HPDE6-E6E7 (cell line): ENCODE measurements around the gene ZNF281.
"Not testable (repeated sequence)": the region's sequence is repeated elsewhere in the genome, so short reads cannot be mapped to it uniquely, and the experiment has no call there.

ENCODE experiments used
- DNase-seq: peaks from one replicate; pipeline ENCODE4 v3.0.0; 2011; ENCODE audit warnings: missing footprints; ENCODE audit errors: extremely low spot score

The ZNF281 gene

DNA sequence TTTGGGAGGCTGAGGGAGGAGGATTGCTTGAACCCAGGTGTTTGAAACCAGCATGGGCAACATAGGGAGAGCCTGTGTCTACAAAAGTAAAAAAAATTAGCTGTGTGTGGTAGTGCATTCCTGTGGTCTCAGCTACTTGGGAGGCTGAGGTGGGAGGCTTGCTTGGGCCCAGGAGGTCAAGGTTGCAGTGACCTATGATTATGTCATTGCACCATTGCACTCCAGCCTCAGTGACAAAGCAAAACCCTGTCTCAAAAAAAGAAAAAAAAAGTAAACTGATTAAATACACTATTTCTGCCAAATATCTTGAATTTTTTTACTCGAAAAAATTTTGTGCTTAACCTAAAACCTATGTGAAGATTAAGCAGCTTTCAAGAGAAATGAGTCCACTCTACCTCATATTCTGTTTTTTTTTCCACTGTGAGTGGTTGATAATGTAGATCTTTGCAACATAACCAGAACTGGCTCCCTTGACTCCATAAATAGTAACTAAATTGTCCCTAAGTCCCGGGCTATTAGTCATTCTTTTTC is 19.4 kb upstream of the ZNF281 start:
- DNase-seq, result no peak

DNA sequence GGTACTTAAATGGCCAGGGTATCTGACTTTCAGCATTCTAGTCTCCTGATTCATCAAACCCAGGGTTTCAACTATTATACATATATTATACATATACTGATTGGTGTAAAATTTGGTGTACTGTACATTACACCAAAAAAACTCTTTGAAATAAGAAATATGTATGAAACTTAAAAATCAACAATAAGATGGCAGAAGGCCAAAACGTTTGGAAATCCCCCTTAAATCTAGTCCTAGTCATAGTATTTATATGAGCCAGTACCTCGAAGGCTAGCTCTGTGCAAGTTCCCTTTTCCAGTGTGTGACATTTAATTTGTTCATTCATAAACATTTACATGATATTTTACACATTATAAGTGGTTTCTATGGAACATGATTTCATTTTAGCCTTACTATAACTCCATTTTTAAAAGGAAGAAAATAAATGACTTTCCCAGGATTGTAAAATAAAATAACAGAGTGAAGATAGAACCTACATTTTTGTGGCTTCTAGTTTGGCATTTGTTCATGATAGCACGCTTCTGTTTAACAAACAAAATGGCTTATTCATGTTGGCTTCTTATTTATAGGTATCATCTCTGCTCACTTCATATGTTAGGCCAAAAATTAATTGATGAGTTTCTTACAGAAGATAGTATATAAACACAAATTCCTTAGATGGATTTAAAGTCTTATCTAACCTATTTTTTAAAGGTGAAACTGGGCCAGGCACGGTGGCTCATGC is 18.8 kb upstream of the ZNF281 start:
- no peak for DNase-seq

DNA sequence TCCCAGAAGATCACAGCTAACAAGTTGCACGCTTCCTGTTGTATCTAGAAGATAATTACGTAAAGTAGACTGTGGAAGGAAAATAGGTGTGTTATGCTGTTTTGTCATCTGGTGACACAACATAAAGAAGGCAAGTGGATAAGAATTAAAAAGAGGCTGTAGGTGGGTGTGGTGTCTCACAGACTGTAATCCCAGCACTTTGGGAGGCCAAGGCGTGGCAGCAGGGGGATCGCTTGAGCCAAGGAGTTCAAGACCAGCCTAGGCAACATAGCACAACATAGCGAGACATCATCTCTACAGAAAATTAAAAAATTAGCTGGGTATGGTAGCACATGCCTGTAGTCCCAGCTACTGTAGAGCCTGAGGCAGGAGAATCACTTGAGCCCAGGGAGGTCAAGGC is 17.9 kb upstream of the ZNF281 start:
- no peak for DNase-seq

DNA sequence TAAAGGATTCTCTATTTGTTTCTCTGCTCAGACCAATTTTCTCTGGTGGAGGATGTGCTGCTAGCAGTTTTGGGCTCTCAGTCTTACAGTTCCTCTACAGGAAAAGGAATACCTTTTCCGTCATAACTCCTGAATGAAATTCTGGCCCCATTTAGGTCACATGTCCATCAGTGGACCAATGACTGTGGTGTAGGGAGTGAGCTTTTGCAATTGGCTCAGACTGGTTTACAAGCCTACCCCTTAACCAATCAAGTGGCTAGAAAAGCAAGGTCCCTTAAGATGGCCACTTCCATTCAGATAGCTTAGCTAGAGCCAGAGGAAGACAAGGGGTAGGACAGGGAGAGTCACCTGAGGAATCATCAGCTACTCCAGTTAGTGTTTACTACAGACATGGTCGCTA is 16.4 kb upstream of the ZNF281 start:
- no peak for DNase-seq

DNA sequence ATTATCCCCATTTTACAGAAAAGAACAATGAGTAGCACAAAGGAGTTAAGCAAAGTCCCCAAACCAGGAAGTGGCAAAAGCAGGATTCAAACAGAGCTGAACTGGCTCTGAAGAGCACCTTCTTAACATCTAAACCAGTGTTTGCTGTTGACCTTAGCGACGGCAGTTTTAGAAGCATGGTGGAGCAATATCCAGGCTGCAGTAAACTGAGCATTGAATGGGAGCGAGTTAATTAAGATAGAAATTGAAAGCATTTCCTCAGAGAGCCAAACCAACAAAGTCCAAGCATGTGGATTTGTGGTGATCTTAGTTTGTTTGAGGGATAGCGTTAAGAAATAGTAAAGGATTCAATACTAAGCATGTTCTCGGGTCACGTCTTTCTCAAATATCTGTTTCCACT is 13.4 kb upstream of the ZNF281 start:
- DNase-seq, result no peak

DNA sequence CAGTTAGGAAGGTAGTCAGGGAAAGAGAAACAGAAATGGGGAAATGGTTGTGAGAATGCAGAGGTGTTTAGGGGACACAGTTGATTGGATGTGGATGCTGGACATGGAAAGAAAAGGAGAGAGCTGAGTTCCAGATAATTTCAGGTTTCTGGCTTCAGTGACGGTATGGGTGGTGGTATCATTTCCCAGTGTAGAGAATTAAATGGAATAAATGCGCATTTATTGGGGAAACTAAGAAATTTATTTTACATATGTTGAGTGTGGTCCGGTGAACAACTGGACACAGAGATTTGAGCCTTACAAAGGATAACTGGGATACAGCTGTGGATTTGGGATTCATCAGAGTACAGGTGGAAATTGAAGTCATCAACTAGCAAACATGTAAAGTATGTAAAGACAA is 12.4 kb upstream of the ZNF281 start:
- no peak for DNase-seq

DNA sequence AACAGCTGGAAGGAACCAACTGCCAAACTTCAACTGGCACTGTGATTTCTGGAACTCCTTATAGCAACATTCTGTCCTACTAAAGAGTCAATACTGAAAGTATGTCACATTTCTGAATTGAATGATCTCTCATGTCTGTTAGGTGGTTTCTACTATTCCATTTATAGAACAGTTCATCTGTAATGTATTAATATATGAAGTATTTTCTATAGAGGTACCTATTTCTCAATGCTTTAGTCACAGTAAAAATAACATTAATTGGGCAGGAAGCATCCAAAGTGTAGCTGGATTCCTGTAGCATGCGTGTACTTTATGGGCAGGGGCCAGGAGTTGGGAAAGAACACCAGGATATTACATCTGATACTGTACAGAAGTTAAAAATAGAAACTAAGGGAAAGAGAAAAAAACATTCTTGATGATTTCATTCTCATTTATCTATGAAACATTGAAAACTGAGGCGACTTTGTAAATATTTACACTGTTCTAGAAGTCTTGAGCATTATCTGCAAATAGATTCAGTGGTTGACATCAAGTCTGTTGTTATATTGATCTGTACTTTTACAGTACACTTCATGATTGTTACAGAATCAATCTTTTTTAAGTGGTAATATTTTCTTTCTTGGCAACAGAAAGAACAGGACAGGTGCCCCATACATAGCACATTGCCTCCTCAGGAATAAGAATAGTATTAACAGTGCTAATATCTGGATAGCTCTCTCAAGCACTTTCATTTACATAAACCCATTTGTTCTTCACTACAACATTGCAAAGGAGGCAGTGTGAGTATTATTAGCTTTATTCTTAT is 6.2 kb upstream of the ZNF281 start:
- DNase-seq, result peak; percentile 60

DNA sequence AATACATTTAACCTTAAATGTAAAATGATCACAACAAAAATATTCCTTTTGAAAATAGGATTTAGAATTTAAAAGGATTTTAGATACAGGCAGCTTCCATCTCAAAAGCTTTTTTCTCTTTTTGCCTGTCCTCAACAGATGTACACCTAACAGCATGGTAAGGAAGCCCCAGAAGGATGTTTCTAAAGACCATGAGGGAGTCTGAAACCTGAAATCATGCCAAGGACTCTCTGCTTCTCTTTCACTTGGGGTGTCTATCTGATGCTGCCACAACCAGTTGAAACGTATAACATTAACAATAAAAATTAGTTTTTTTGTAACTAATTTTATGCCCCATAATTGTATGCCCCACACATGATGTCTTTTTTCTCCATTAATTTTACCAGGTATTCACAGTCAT is 5.4 kb upstream of the ZNF281 start:
- no peak for DNase-seq

DNA sequence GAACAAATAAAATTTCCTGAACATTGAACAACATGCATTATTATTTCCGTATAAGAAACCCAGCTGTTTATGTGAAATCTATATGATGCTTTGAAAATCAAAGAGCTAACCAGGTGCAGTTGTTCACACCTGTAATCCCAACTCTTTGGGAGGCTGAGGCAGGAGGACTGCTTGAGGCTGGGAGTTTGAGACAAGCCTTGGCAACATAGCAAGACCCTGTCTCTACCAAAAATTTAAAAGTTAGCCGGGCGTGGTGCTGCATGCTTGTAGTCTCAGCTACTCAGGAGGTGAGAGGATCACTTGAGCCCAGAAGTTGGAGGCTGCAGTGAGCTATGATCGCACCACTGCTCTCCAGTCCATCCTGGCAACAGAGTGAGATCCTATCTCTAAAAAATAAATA is 4.8 kb upstream of the ZNF281 start:
- no peak for DNase-seq

DNA sequence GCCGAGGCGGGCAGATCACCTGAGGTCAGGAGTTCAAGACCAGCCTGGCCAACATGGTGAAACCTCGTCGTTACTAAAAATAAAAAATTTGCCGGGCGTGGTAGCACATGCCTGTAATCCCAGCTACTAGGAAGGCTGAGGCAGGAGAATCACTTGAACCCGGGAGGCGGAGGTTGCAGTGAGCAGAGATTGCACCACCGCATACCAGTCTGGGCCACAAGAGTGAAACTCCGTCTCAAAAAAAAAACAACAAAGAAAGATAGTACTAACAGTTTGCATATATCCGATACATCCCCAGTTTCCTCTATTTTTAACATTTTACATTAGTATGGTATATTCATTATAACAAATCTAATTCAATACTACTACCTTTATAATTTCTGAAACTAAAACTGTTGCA is 3.9 kb upstream of the ZNF281 start:
- DNase-seq, result not testable (repeated sequence)

DNA sequence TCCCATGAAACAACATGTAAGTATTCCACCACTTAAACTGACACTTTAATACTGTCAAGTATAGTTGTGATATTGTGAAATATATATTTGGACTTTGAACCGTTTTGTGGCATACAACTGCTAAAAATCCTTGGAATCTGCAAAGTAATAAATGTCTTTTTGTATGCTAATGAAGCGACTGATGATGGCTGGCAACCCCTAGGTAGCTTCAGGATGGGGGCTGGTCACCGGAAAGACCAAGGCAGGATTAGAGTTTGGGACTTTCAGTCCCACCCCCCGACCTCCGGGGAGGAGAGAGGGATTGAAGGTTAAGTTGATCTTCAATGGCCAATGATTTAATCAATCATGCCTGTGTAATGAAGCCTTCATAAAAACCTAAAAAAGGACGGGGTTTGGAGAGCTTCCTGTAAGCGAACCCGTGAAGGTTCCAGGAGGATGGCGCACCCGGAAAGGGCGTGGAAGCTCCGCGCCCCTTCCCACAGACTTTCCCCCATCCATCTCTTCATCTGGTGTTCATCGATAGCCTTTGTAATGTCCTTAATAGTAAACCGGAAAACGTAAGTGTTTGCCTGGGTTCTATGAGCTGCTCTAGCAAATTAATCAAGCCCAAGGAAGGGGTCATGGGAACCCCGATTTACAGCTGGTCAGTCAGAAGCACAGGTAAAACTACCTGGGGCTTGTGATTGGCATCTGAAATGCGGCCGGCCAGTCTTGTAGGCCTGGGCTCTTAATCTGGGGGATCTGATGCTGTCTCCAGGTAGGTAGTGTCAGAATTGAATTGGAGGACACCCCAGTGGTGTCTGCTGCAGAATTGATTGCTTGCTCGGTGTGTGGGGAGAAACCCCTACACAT is 1.8 kb upstream of the ZNF281 start:
- no peak for DNase-seq

DNA sequence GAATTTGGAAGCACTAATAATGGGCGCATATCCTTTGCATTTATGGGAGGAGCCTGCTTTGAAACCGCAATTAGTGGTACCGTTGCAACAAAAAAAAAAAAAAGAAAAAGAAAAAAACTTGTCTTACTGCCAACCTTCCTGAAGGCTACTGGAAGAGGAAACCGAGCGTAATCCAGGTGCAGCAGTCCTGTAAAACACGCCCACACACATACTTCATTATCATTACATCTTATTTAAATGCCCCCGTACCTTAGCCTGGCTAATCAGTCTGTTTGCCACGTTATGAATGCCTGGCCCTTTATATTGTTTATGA is 686 bp upstream of the ZNF281 start:
- peak; percentile 27 for DNase-seq

DNA sequence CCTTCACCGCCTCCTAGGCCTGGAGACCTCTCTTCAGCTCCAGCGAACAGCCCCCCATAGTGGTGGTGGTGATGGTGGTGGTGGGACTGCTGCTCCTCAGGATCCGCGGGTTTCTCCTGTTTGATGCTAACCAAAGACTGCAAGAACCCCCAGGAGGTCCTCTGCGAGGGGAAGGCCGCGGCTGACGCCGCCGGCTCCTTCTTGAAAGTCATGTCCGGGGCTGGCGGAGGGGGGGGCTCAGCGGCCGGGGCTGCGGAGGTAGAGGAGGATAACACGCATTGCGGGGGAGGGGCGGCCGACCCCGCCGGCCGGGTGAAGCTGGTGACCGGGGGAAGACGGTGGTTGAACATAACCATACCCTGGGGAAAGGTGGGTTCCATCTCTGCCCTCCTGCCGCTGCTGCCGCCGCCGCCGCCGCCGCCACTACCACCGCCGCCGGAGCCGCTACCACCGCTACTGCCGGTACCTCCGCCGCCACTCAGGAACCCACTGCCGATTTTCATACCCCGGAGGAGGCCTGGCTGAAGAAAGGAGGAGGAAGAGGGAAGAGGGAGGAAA is 554 bp downstream of the ZNF281 start:
- DNase-seq, result no peak

DNA sequence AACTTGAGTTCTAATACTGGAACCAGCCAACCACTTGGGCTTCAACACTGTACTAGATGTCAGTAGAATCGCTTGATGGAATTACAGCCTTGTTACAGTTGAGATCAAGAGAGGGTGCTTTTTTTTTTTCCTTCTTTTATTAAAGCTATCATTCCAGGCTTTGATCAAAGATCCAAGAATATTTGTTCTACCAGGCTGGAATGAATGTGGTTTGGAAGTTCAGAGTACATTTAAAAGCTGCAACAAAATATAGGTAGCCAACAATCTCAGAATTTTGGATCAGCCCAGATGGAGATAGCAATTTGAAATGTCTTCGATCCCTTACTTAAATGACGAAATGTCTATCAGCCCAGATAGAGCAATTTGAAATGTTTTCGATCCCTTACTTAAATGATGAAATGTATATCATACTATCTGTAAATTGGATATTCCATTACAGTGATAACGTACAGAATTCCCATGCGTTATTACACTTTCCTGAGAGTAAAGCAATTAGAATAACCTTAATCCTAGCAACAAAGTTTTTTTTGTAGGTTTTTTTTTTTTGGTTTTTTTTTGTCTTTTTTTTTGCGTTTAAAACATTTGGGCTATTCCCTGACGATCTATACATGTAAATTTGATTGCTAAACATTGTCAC is 3.6 kb downstream of the ZNF281 start:
- DNase-seq, result no peak

DNA sequence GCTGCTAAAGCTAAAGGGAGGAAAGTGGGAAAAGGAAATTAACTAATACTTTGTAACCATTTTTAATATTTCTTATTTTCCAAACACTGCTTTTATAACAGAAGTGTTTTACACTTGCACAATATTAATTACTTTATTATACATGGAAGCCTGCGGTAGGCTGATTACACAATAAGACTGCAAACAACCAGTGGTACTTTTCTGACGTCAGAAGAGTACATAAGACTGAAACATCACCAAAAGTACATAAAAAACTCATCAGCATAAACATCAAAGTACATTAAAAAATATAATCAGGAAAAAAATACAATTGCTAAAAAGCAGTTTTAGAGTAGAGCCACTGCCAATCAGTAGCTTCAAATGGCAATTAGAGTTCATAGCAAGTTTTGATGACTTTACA is 4.6 kb downstream of the ZNF281 start:
- no peak for DNase-seq

DNA sequence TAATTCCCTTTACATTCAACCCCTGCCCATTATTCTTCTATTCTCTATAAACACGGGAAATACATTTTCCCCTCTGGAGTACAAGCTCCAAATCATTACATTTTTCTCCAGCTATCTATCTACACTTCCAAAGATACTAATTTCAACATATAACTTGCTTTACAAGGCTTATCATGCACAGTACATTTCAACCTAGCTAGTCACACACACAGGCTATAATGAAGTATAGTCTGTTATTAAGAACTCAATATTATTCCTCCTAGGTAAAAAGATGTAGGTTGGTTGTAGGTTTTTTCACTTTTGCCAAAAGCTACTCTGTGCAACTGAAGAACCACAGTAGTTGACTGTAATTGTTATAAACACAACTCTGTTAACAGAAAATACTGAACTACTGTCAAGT is 8.1 kb downstream of the ZNF281 start:
- DNase-seq, result no peak

DNA sequence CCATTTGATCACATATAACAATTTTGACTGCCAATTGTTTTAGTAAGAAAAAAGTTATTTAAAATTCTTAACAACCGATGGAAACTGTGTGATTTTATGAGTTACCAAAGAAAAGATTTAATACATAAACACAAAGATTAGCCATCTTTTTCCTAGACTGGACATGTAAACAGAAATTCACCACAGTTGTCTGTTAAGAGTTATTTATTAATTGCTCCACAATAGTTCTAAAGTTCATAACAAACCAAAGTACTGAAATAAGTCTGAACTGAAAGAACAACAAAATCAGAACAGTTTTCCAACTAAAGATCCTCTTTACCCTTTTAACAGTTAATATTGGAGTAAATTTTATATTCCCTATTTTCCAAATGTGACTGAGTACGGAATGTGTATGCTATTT is 8.6 kb downstream of the ZNF281 start:
- no peak for DNase-seq

DNA sequence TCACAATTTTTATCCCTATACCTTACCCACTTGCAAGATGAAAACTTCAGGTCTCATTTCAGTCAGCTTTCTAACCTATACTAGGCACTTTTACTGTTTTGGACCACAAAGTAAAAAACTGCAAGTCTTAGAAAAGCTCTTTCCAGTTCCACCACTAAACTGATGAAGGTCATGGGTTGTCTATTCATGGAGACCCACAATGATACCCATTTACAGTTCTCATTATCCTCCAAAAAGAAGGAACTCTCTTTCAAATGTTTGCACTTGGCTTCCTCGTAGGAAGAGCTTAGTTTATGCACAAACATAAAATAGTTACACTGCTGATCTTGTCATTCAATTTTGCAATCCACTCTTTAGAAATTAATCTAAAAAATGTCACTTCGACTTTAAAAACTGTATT is 9.3 kb downstream of the ZNF281 start:
- no peak for DNase-seq

DNA sequence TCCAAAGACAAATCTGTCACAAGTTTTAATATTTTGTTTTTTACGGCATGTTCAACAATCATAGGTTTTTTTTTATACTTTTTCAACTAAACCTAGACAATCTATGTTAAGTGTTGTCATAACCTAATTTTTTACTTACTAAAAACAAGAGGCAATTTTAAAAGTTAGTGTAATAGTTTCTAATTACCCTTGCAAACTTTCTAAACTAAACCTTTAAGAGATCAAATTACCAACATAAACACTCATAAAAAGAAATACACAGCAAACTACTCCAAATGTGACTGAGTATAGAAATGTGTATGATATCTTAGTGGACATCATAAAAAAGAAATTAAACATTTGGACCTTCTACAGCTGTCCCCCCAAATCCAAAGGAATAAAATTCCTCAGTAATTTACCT is 10.0 kb downstream of the ZNF281 start:
- DNase-seq, result no peak

DNA sequence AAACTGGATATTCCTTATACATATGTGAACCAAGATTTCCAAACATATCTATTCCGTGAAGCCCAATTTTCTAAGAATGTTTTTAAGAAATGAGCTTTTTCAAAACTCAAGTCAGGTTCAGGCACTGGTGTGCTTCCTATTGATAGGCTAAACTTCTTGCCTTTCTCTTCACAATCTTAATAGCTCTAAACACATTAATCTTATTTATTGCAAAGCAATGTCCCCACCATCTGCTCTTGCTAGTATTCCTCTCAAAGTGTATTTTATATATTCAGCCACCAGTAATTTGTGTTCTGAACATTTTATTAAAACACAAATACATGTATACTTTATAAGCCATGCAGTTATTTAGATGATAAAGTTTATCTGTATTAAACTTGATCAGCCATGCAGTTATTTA is 11.5 kb downstream of the ZNF281 start:
- no peak for DNase-seq

DNA sequence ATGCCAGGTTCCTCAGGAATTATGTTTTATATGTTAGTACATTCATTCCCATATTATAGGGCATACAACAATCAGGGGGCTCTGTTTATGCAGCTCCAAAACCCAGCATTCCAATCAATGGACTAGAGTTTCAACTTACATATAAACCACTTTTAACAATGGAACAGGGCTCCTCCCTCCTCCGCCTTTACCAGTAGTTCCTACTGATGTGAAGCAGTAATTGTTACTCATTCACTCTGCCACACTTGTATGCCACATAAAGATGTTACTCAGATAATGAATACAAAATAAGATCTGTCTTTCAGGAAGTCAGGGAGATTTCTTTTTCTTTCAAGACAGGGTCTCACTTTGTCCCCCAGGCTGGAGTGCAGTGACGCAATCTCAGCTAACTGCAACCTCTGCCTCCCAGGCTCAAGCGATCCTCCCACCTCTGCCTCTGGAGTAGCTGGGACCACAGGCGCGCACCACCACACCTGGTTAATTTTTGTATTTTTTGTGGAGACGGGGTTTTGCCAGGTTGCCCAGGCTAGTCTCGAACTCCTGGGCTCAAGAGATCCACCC is 17.1 kb downstream of the ZNF281 start:
- no peak for DNase-seq
